Astrocyte (in vitro differentiated cells and primary cell): ENCODE results near the gene CNTN2. TPM values are rescaled to one million over a fixed set of nuclear protein-coding genes. Genes with fewer than 3 reads are reported as not detected.

ENCODE experiments used
- DNase-seq: peaks from one replicate; pipeline ENCODE4 v3.0.0-alpha.2; 2010; ENCODE audit warnings: low read depth
- FAIRE-seq: peaks from 2 replicates; lab custom pipeline; 2011; peaks lifted over from hg19 to GRCh38; lab: Jason Lieb, UNC
- H2AFZ ChIP-seq: 2 replicates; pipeline ENCODE4 v1.6.0; 2012; ENCODE audit warnings: low read depth, low read length, inconsistent platforms
- H3K27ac ChIP-seq: 2 replicates; pipeline ENCODE4 v1.5.1; 2011; ENCODE audit warnings: low read depth, low read length, inconsistent platforms
- H3K27me3 ChIP-seq: 2 replicates; pipeline ENCODE4 v1.6.0; 2011; ENCODE audit warnings: low read length, inconsistent platforms; ENCODE audit not compliant: insufficient read depth
- H3K36me3 ChIP-seq: 2 replicates; pipeline ENCODE4 v1.5.1; 2011; ENCODE audit warnings: low read length, inconsistent platforms; ENCODE audit not compliant: insufficient read depth
- H3K4me1 ChIP-seq: 2 replicates; pipeline ENCODE4 v1.5.1; 2011; ENCODE audit warnings: low read length, inconsistent platforms; ENCODE audit not compliant: insufficient read depth
- H3K4me2 ChIP-seq: 2 replicates; pipeline ENCODE4 v1.6.0; 2012; ENCODE audit warnings: low read length, inconsistent platforms
- H3K4me3 ChIP-seq: 2 replicates; pipeline ENCODE4 v1.5.1; 2011; ENCODE audit warnings: low read depth, mild to moderate bottlenecking, low read length, inconsistent platforms; ENCODE audit not compliant: insufficient read depth
- H3K79me2 ChIP-seq: 2 replicates; pipeline ENCODE4 v1.6.0; 2012; ENCODE audit warnings: mild to moderate bottlenecking, low read length, inconsistent platforms; ENCODE audit not compliant: insufficient read depth
- H3K9ac ChIP-seq: 2 replicates; pipeline ENCODE4 v1.6.0; 2012; ENCODE audit warnings: mild to moderate bottlenecking, low read length, inconsistent platforms
- H3K9me3 ChIP-seq: 2 replicates; pipeline ENCODE4 v1.5.1; 2012; ENCODE audit warnings: low read depth, mild to moderate bottlenecking, low read length, inconsistent platforms; ENCODE audit not compliant: insufficient read depth
- H4K20me1 ChIP-seq: 2 replicates; pipeline ENCODE4 v1.6.0; 2012; ENCODE audit warnings: low read length, inconsistent platforms; ENCODE audit not compliant: insufficient read depth
- H3K27ac Mint-ChIP-seq: one replicate; pipeline ENCODE4 v1.8.0; 2021; ENCODE audit warnings: mild to moderate bottlenecking, mixed read lengths; ENCODE audit not compliant: unreplicated experiment
- H3K27me3 Mint-ChIP-seq: one replicate; pipeline ENCODE4 v1.8.0; 2021; ENCODE audit warnings: low read depth, mixed read lengths; ENCODE audit not compliant: unreplicated experiment
- H3K36me3 Mint-ChIP-seq: one replicate; pipeline ENCODE4 v1.8.0; 2021; ENCODE audit warnings: low read depth, mixed read lengths; ENCODE audit not compliant: unreplicated experiment
- H3K4me1 Mint-ChIP-seq: one replicate; pipeline ENCODE4 v1.8.0; 2021; ENCODE audit warnings: low read depth, mixed read lengths; ENCODE audit not compliant: unreplicated experiment
- H3K4me3 Mint-ChIP-seq: one replicate; pipeline ENCODE4 v1.8.0; 2021; ENCODE audit warnings: mild to moderate bottlenecking, moderate library complexity, mixed read lengths; ENCODE audit not compliant: unreplicated experiment
- H3K9me3 Mint-ChIP-seq: one replicate; pipeline ENCODE4 v1.8.0; 2021; ENCODE audit warnings: mild to moderate bottlenecking, mixed read lengths; ENCODE audit not compliant: unreplicated experiment
- EZH2 ChIP-seq: IDR thresholded peaks from 2 replicates; pipeline ENCODE4 v1.6.1; 2012; ENCODE audit warnings: mild to moderate bottlenecking, low read length, inconsistent platforms; ENCODE audit not compliant: insufficient read depth
- total RNA-seq: library from RNA; stranded (reverse); gene quantifications from 2 replicates; pipeline ENCODE4 v1.2.1, GENCODE V29; 2021
- TF ChIP-seq, protein P1 (sequence below): IDR thresholded peaks from 2 replicates; pipeline ENCODE4 v1.5.1; 2011; ENCODE audit warnings: low read depth, mild to moderate bottlenecking, inconsistent platforms, low read length, moderate library complexity; ENCODE audit not compliant: insufficient read depth

Gene CNTN2
- total RNA-seq, 1 donor from 2014 or later: 0.23 TPM

DNA sequence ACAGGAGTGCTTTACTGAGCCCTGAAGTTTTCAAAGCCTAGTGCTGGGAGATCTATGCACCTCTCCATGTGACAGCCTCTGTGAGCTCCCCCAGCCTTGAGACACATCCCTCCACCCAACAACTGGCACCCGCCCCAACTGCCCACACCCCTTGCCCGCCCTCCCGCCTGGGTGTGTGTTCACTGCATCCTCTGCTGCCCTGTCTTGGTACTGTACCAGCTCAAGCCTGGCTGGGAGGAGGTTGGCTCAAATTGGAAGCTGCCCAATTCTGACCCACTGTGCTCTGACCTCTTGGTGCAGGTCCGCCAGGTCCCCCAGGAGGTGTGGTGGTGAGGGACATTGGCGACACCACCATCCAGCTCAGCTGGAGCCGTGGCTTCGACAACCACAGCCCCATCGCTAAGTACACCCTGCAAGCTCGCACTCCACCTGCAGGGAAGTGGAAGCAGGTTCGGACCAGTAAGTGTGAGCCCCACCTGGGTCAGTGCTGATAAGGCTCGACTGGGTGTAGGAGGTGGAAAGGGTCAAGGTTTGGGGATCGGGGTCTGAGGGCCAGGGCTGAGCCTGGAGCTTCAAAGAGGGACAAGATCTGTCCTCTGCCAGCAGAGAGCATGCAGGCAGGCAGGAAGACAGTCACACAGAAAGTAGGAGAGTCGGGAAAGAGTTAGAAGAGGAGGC is 23.3 kb downstream of the CNTN2 start:
- no peak overlapping the region for H2AFZ ChIP-seq
- no peak overlapping the region for H3K27ac ChIP-seq
- H3K27me3 Mint-ChIP-seq: peaks cover 50% of the 10 kb centered on the region
- H3K4me1 Mint-ChIP-seq: no peaks in the 10 kb centered on the region
- H3K9me3 ChIP-seq: no peaks in the 10 kb centered on the region
- DNase-seq: no peak
- FAIRE-seq: no peak
- H3K9ac ChIP-seq: no peak overlapping the region
- H3K4me3 Mint-ChIP-seq: no peak overlapping the region
- no peaks in the 10 kb centered on the region for H3K27me3 ChIP-seq
- H3K27ac Mint-ChIP-seq: no peak overlapping the region
- H3K36me3 ChIP-seq: no peaks in the 10 kb centered on the region
- no peaks in the 10 kb centered on the region for H3K9me3 Mint-ChIP-seq
- no peaks in the 10 kb centered on the region for H3K4me1 ChIP-seq
- no peaks in the 10 kb centered on the region for H3K79me2 ChIP-seq
- no peaks in the 10 kb centered on the region for H4K20me1 ChIP-seq
- TF ChIP-seq EZH2: no peak
- TF ChIP-seq, protein P1, sequence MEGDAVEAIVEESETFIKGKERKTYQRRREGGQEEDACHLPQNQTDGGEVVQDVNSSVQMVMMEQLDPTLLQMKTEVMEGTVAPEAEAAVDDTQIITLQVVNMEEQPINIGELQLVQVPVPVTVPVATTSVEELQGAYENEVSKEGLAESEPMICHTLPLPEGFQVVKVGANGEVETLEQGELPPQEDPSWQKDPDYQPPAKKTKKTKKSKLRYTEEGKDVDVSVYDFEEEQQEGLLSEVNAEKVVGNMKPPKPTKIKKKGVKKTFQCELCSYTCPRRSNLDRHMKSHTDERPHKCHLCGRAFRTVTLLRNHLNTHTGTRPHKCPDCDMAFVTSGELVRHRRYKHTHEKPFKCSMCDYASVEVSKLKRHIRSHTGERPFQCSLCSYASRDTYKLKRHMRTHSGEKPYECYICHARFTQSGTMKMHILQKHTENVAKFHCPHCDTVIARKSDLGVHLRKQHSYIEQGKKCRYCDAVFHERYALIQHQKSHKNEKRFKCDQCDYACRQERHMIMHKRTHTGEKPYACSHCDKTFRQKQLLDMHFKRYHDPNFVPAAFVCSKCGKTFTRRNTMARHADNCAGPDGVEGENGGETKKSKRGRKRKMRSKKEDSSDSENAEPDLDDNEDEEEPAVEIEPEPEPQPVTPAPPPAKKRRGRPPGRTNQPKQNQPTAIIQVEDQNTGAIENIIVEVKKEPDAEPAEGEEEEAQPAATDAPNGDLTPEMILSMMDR: peak; percentile 6
- no peak overlapping the region for H3K4me3 ChIP-seq
- no peak overlapping the region for H3K4me2 ChIP-seq
- H3K36me3 Mint-ChIP-seq: no peaks in the 10 kb centered on the region

DNA sequence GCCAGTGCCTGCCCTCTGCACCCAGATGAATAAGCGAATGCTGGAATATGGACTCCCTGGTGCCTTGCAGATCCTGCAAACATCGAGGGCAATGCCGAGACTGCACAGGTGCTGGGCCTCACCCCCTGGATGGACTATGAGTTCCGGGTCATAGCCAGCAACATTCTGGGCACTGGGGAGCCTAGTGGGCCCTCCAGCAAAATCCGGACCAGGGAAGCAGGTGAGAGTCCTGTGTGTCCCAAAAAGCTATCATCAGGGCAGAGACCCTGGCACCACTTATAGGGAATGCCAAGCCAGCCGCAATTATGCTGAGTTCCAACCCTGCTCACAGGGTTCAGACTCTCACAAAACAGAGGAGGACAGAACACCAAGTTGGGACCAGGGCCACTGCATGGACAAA is 24.0 kb downstream of the CNTN2 start:
- no peak overlapping the region for H3K4me3 Mint-ChIP-seq
- DNase-seq (no peak), FAIRE-seq (no peak)
- H4K20me1 ChIP-seq: no peaks in the 10 kb centered on the region
- H3K27me3 Mint-ChIP-seq: peaks cover 48% of the 10 kb centered on the region
- H3K9ac ChIP-seq: no peak overlapping the region
- H3K9me3 Mint-ChIP-seq: no peaks in the 10 kb centered on the region
- H3K36me3 Mint-ChIP-seq: no peaks in the 10 kb centered on the region
- no peak overlapping the region for H3K4me3 ChIP-seq
- no peak overlapping the region for H3K27ac Mint-ChIP-seq
- H3K27ac ChIP-seq: no peak overlapping the region
- H3K36me3 ChIP-seq: no peaks in the 10 kb centered on the region
- no peak overlapping the region for H3K4me2 ChIP-seq
- H3K4me1 Mint-ChIP-seq: no peaks in the 10 kb centered on the region
- no peak overlapping the region for H2AFZ ChIP-seq
- no peaks in the 10 kb centered on the region for H3K4me1 ChIP-seq
- H3K27me3 ChIP-seq: no peaks in the 10 kb centered on the region
- TF ChIP-seq EZH2: no peak
- TF ChIP-seq, protein P1: no peak
- H3K9me3 ChIP-seq: no peaks in the 10 kb centered on the region
- H3K79me2 ChIP-seq: no peaks in the 10 kb centered on the region

DNA sequence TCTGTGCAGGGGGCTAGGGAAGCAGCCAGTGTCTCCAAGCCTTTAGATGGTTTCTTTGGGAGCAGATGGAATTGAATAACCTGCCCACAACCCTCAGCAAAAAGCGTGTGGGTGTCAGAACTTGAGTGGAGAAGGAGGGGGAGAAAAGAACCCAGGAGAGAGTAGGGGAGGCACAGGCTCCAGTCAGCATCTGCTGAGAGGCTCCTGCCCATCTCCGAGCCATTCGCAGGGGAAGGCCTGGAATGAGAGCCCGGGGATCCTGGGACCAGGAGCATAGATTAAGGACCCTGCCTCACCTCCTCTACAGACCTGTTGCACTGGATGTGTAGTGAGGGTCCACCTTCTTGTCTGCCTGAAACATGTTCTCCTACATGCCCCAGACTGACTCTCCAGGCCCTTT is 25.0 kb downstream of the CNTN2 start:
- no peaks in the 10 kb centered on the region for H3K36me3 Mint-ChIP-seq
- no peak overlapping the region for H3K27ac Mint-ChIP-seq
- no peaks in the 10 kb centered on the region for H3K9me3 Mint-ChIP-seq
- DNase-seq (no peak), FAIRE-seq (no peak)
- H3K4me3 ChIP-seq: no peak overlapping the region
- no peak overlapping the region for H3K4me2 ChIP-seq
- H3K4me3 Mint-ChIP-seq: no peak overlapping the region
- no peaks in the 10 kb centered on the region for H3K4me1 ChIP-seq
- H2AFZ ChIP-seq: no peak overlapping the region
- TF ChIP-seq, protein P1: no peak
- TF ChIP-seq EZH2: no peak
- H3K9ac ChIP-seq: no peak overlapping the region
- H3K4me1 Mint-ChIP-seq: no peaks in the 10 kb centered on the region
- H3K36me3 ChIP-seq: no peaks in the 10 kb centered on the region
- H3K79me2 ChIP-seq: no peaks in the 10 kb centered on the region
- no peaks in the 10 kb centered on the region for H4K20me1 ChIP-seq
- H3K27ac ChIP-seq: no peak overlapping the region
- H3K27me3 ChIP-seq: no peaks in the 10 kb centered on the region
- no peaks in the 10 kb centered on the region for H3K9me3 ChIP-seq
- peaks cover 40% of the 10 kb centered on the region for H3K27me3 Mint-ChIP-seq
